Tibial artery (tissue), 4 donors: ENCODE data around the gene TMEM51.
"Not testable (repeated sequence)": the region's sequence is repeated elsewhere in the genome, so short reads cannot be mapped to it uniquely, and the experiment has no call there.

ENCODE experiments used
- DNase-seq, 2 donors: peaks; one replicate each; pipeline ENCODE4 v3.0.0-alpha.2; 2019
- H3K27ac ChIP-seq, 2 donors: fragments of 200-600 bp; sonication (generic) in 1 of 2; 1 replicate in 1 of 2; 2 replicates in 1 of 2; pipeline ENCODE4 v1.5.1; 2018 to 2019; ENCODE audit warnings: mild to moderate bottlenecking in 1 of 2
- H3K27me3 ChIP-seq, 2 donors: fragments of 200-600 bp; sonication (generic) in 1 of 2; one replicate each; pipeline versions ENCODE4 v1.5.1 to v1.6.0; 2016 to 2019
- H3K36me3 ChIP-seq, 3 donors: fragments of 200-600 bp; sonication (generic) in 2 of 3; one replicate each; pipeline ENCODE4 v1.5.1; 2016 to 2019; ENCODE audit warnings: mild to moderate bottlenecking in 2 of 3
- H3K4me1 ChIP-seq, 4 donors: fragments of 200-600 bp; sonication (generic) in 2 of 4; 1 replicate in 3 of 4; 2 replicates in 1 of 4; pipeline ENCODE4 v1.5.1; 2016 to 2019
- H3K4me3 ChIP-seq, 2 donors: fragments of 200-600 bp; sonication (generic) in 1 of 2; 1 replicate in 1 of 2; 2 replicates in 1 of 2; pipeline ENCODE4 v1.5.1; 2018 to 2019; ENCODE audit warnings: mild to moderate bottlenecking in 2 of 2
- H3K9me3 ChIP-seq, 3 donors: fragments of 200-600 bp; sonication (generic) in 1 of 3; one replicate each; pipeline ENCODE4 v1.5.1; 2016 to 2019
- intact Hi-C: fragments of 100-400 bp; cut with DNase I; formaldehyde crosslinking; loops from one replicate; pipeline ENCODE4 v1.15.0; 2023; ENCODE audit warnings: low total_unique reads
- TF ChIP-seq, protein P1 (sequence below), 2 experiments: fragments of 200-600 bp in 1 of 2; fragments of 450-650 bp in 1 of 2; IDR thresholded peaks; one replicate each; pipeline ENCODE4 v1.5.1; 2017 to 2019; ENCODE audit warnings: antibody characterized with exemption in 2 of 2, mild to moderate bottlenecking in 1 of 2, moderate library complexity in 1 of 2

The TMEM51 gene

DNA sequence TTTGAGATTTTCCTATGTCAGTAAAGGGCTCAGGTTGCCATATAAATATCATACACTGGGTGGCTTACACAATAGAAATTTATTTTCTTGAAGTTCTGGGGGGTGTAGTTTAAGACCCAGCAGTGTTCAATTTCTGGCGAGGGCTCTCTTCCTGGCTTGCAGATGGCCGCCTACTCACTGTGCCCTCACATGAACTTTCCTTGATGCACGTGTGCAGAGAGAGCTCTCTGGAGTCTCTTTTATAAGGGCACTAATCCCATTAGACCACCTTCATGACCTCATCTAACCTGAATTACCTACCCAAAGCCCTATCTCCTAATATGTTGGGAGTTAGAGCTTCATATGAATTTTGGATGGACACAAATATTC, 21.1 kb downstream of the TMEM51 start:
- Histone ChIP-seq H3K4me1 (peaks cover 0 to 27% (median 9%) of the 10 kb centered on the region in 4 donors), H3K4me3 (no peak overlapping the region), H3K36me3 (no peaks in the 10 kb centered on the region), H3K27me3 (no peaks in the 10 kb centered on the region), H3K27ac (no peak overlapping the region), H3K9me3 (no peaks in the 10 kb centered on the region)
- intact Hi-C loops, result no loop called here
- TF ChIP-seq, protein P1, sequence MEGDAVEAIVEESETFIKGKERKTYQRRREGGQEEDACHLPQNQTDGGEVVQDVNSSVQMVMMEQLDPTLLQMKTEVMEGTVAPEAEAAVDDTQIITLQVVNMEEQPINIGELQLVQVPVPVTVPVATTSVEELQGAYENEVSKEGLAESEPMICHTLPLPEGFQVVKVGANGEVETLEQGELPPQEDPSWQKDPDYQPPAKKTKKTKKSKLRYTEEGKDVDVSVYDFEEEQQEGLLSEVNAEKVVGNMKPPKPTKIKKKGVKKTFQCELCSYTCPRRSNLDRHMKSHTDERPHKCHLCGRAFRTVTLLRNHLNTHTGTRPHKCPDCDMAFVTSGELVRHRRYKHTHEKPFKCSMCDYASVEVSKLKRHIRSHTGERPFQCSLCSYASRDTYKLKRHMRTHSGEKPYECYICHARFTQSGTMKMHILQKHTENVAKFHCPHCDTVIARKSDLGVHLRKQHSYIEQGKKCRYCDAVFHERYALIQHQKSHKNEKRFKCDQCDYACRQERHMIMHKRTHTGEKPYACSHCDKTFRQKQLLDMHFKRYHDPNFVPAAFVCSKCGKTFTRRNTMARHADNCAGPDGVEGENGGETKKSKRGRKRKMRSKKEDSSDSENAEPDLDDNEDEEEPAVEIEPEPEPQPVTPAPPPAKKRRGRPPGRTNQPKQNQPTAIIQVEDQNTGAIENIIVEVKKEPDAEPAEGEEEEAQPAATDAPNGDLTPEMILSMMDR (IDR thresholded peaks at IDR 0.05), result no peak
- DNase-seq, result no peak

DNA sequence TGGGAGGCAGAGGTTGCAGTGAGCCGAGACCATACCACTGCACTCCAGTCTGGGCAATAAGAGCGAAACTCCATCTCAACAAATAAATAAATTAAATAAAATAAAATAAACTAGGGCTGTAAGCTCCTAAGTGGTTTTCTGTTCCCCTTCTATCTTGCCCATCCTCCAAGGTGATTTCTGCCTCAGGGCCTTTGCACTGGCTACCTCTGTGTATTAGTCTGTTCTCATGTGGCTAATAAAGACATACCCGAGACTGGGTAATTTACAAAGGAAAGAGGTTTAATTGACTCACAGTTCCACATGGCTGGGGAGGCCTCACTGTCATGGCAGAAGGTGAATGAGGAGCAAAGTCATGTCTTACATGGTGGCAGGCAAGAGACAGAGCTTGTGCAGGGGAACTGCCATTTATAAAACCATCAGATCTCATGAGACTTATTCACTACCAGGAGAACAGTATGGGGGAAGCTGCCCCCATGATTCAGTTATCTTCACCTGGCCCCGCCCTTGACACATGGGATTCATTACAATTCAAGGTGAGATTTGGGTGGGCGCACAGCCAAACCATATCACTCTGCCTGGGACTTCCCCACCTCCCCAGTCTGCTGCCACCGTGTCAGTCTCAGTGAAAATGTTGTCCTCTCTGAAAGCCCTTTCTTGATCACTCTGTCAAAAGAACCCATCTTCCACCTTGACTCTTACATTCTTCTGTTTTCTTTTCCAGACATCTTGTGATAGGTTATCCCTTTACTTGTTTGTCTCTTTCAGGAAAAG, 22.0 kb downstream of the TMEM51 start:
- H3K36me3 ChIP-seq, H3K9me3 ChIP-seq, H3K27me3 ChIP-seq, H3K4me3 ChIP-seq, intact Hi-C loops, DNase-seq, H3K27ac ChIP-seq: not testable (repeated sequence)
- peaks cover 0 to 28% (median 9%) of the 10 kb centered on the region in 4 donors for H3K4me1 ChIP-seq

DNA sequence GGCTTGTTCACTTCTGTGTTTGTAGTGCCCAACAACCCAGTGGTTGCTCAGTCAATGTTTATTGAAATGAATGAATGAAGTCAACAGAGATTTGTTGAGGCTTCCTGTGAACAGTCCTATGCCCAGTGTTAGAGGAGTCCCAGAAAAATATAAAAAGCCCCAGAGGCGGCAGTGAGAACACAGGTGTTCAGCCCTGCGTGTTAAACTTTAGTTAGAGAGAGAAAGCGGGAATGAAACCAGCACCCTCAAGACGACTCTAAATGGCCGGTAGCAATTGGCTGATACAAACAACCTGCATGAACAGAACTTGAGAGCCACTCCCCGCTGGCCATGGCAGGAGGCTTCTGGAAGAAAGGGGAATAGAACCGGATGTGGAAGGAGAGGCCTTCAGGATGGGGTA, 22.6 kb downstream of the TMEM51 start:
- TF ChIP-seq, protein P1 (IDR thresholded peaks at IDR 0.05), result no peak
- no peaks in the 10 kb centered on the region for H3K36me3 ChIP-seq
- peaks cover 0 to 28% (median 9%) of the 10 kb centered on the region in 4 donors for H3K4me1 ChIP-seq
- no peak for DNase-seq
- H3K27ac ChIP-seq, result no peak overlapping the region
- intact Hi-C loops, result no loop called here
- H3K9me3 ChIP-seq, result no peaks in the 10 kb centered on the region
- H3K27me3 ChIP-seq, result no peaks in the 10 kb centered on the region
- no peak overlapping the region for H3K4me3 ChIP-seq

DNA sequence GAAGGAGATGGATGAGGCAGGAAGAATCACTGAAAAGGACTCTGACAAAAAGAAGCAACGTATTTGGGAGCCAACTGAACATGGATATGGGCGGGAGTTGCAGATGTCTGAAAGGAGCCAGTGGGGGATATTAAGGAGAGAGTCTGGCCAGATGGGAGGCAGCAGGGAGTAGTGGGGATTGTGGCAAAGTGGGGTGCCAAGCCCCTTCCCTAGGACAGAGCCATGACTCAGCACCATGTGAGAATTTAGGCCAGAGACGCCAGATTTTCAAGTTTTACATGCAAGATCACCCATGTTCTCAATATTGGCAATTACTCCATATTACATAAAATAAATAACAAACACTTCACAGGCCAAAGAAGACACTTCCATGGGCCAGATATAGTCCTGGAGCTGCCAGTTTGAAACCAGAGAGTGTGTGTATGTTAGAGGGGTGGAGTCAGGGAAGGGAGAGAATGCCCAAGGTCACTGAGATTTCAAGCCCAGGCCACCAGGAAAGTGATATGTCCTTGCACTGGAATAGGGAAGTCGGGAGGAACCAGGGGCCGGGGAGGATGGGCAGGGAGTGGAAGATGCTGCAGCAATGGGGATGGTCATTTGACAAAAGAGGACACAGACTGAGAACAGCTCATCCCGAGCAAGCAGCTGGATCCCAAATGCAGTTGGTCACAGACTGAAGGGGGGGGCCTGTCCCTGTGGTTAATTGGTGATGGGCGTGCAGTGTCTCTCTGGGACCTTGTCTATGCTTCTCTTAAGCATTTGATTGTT, 23.5 kb downstream of the TMEM51 start:
- H3K4me3 ChIP-seq, result no peak overlapping the region
- H3K27me3 ChIP-seq, result no peaks in the 10 kb centered on the region
- TF ChIP-seq, protein P1 (IDR thresholded peaks at IDR 0.05), result no peak
- DNase-seq, result no peak
- intact Hi-C loops, result no loop called here
- no peaks in the 10 kb centered on the region for H3K36me3 ChIP-seq
- H3K4me1 ChIP-seq, result peaks cover 0 to 23% (median 5%) of the 10 kb centered on the region in 4 donors
- H3K9me3 ChIP-seq, result no peaks in the 10 kb centered on the region
- no peak overlapping the region for H3K27ac ChIP-seq

DNA sequence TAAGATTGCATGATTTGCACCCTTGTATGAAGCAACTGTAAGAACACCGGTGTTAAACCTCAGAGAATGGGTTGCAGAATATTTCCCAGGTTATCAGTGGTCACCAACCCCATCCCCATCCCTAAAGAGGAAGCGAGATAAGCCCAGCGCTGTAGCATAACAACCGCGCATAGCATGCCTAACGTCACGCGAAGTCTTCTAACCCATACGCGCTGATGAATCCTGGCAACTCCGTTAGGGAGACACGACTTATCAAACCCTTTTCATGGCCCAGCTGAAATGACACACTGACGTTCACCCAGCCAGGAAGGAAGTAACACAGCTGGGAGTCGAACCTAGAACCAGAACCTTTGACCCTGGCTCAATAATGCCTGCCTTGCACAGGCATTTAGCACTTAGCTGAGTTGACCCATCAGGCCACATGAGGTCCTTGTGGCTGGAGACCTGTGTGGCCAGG, 24.2 kb downstream of the TMEM51 start:
- Histone ChIP-seq H3K9me3 (no peaks in the 10 kb centered on the region), H3K36me3 (no peaks in the 10 kb centered on the region), H3K4me1 (peaks cover 0 to 17% (median 3%) of the 10 kb centered on the region in 4 donors), H3K4me3 (no peak overlapping the region), H3K27ac (no peak overlapping the region), H3K27me3 (no peaks in the 10 kb centered on the region)
- TF ChIP-seq, protein P1 (IDR thresholded peaks at IDR 0.05), result no peak
- intact Hi-C loops, result no loop called here
- no peak for DNase-seq
